ENCODE data around the gene GAGE12J.
"Not testable (repeated sequence)": the region's sequence is repeated elsewhere in the genome, so short reads cannot be mapped to it uniquely, and the experiment has no call there.

Gene GAGE12J

GRCh38 chrX:49312176-49312575 lies 9.7 kb upstream of the GAGE12J start:
- no peak for DNase-seq

- DNase-seq: no peak
Observed at GRCh38 chrX:49316085-49316484, 5.8 kb upstream of the GAGE12J start.

GRCh38 chrX:49322266-49322665 lies 429 bp downstream of the GAGE12J start:
- not testable (repeated sequence) for DNase-seq

GRCh38 chrX:49323735-49324134 lies 1.9 kb downstream of the GAGE12J start:
- not testable (repeated sequence) for DNase-seq

GRCh38 chrX:49330421-49330820 lies 8.6 kb downstream of the GAGE12J start:
- not testable (repeated sequence) for DNase-seq

GRCh38 chrX:49331282-49331681 lies 9.4 kb downstream of the GAGE12J start, which contains the start of gene GAGE13:
GAGE13 (plus strand) TSS chrX:49331582; CDS start chrX:49332738, 1,156 bp downstream.
- DNase-seq: not testable (repeated sequence)

GRCh38 chrX:49331841-49332240 lies 10.0 kb downstream of the GAGE12J start:
- DNase-seq: not testable (repeated sequence)

GRCh38 chrX:49341449-49341848 lies 19.6 kb downstream of the GAGE12J start:
- DNase-seq: not testable (repeated sequence)

GRCh38 chrX:49344496-49345175 lies 22.8 kb downstream of the GAGE12J start:
- DNase-seq: not testable (repeated sequence)

GRCh38 chrX:49345402-49345801 lies 23.6 kb downstream of the GAGE12J start:
- DNase-seq: not testable (repeated sequence)

- not testable (repeated sequence) for DNase-seq
Observed at GRCh38 chrX:49346150-49346549, 24.3 kb downstream of the GAGE12J start.
